WTC11 (cell line): ENCODE results near the gene DCLRE1C. TPM values are rescaled to one million over a fixed set of nuclear protein-coding genes. Genes with fewer than 3 reads are reported as not detected.

ENCODE experiments used
- ATAC-seq: fragments of 200-7000 bp; cut with Tn5 transposase; 2 replicates; pipeline ENCODE4 v1.10.0; 2021; ENCODE audit warnings: mild to moderate bottlenecking, moderate library complexity
- CTCF ChIA-PET: fragments of 300-600 bp; sonication (Branson Sonifier 250); formaldehyde crosslinking; loops from one replicate; lab custom pipeline; 2021; ENCODE audit warnings: antibody characterized with exemption; lab: Charles Lee
- POLR2A ChIA-PET: fragments of 350-600 bp; sonication (Branson Sonifier 250); formaldehyde crosslinking; loops from one replicate; lab custom pipeline; 2021; ENCODE audit warnings: antibody characterized with exemption; lab: Charles Lee
- DNase-seq: peaks from one replicate; pipeline ENCODE4 v3.0.0; 2021; ENCODE audit warnings: low spot score
- H3K27ac Mint-ChIP-seq: 2 replicates; pipeline ENCODE4 v1.8.0; 2021; ENCODE audit warnings: mixed read lengths
- H3K27me3 Mint-ChIP-seq: 2 replicates; pipeline ENCODE4 v1.8.0; 2021; ENCODE audit warnings: low read depth, mild to moderate bottlenecking, moderate library complexity, mixed read lengths
- H3K36me3 Mint-ChIP-seq: 2 replicates; pipeline ENCODE4 v1.8.0; 2021; ENCODE audit warnings: mixed read lengths
- H3K4me1 Mint-ChIP-seq: 2 replicates; pipeline ENCODE4 v1.8.0; 2022; ENCODE audit warnings: mixed read lengths
- H3K4me3 Mint-ChIP-seq: 2 replicates; pipeline ENCODE4 v1.8.0; 2021; ENCODE audit warnings: mild to moderate bottlenecking, moderate library complexity, mixed read lengths
- H3K9me3 Mint-ChIP-seq: 2 replicates; pipeline ENCODE4 v1.8.0; 2021; ENCODE audit warnings: mixed read lengths
- AR ChIP-seq: fragments of 250-450 bp; sonication (Bioruptor Pico); IDR thresholded peaks from 2 replicates; pipeline ENCODE4 v1.9.0; 2021; ENCODE audit warnings: mild to moderate bottlenecking
- ATF2 ChIP-seq: sonication (generic); formaldehyde crosslinking; IDR thresholded peaks from 2 replicates; pipeline ENCODE4 v1.8.1; 2022; ENCODE audit warnings: low read depth, missing genetic modification reagents, borderline replicate concordance
- CBFB ChIP-seq: sonication (generic); formaldehyde crosslinking; IDR thresholded peaks from 2 replicates; pipeline ENCODE4 v1.8.1; 2022; ENCODE audit warnings: mild to moderate bottlenecking, low read depth, missing genetic modification reagents
- CREM ChIP-seq: sonication (generic); formaldehyde crosslinking; IDR thresholded peaks from 2 replicates; pipeline ENCODE4 v1.8.1; 2022; ENCODE audit warnings: mild to moderate bottlenecking, missing genetic modification reagents, moderate library complexity
- E2F5 ChIP-seq: sonication (generic); formaldehyde crosslinking; IDR thresholded peaks from 2 replicates; pipeline ENCODE4 v1.8.1; 2022; ENCODE audit warnings: mild to moderate bottlenecking, moderate library complexity, missing genetic modification reagents
- FOXJ3 ChIP-seq: sonication (generic); formaldehyde crosslinking; IDR thresholded peaks from 2 replicates; pipeline ENCODE4 v1.9.0; 2021; ENCODE audit warnings: missing genetic modification reagents, mild to moderate bottlenecking, borderline replicate concordance
- GABPB1 ChIP-seq: sonication (generic); formaldehyde crosslinking; IDR thresholded peaks from 2 replicates; pipeline ENCODE4 v1.8.1; 2023; ENCODE audit warnings: mild to moderate bottlenecking, missing genetic modification reagents
- IRF2 ChIP-seq: sonication (generic); formaldehyde crosslinking; IDR thresholded peaks from 2 replicates; pipeline ENCODE4 v1.8.0; 2022; ENCODE audit warnings: low read depth, missing genetic modification reagents, borderline replicate concordance
- JUN ChIP-seq: sonication (generic); formaldehyde crosslinking; IDR thresholded peaks from 2 replicates; pipeline ENCODE4 v1.8.0; 2023; ENCODE audit warnings: mild to moderate bottlenecking, missing genetic modification reagents
- MXD4 ChIP-seq: fragments of 250-450 bp; sonication (Bioruptor Pico); IDR thresholded peaks from 2 replicates; pipeline ENCODE4 v1.8.0; 2021; ENCODE audit warnings: mild to moderate bottlenecking, moderate library complexity, borderline replicate concordance
- NFE2L1 ChIP-seq: sonication (generic); formaldehyde crosslinking; IDR thresholded peaks from 2 replicates; pipeline ENCODE4 v1.8.1; 2023; ENCODE audit warnings: missing genetic modification reagents
- PRRX2 ChIP-seq: fragments of 250-450 bp; sonication (Bioruptor Pico); IDR thresholded peaks from 2 replicates; pipeline ENCODE4 v1.8.0; 2021; ENCODE audit warnings: mild to moderate bottlenecking
- TEAD4 ChIP-seq: sonication (generic); formaldehyde crosslinking; IDR thresholded peaks from 2 replicates; pipeline ENCODE4 v1.8.0; 2022; ENCODE audit warnings: mild to moderate bottlenecking, missing genetic modification reagents
- TP53 ChIP-seq: sonication (generic); formaldehyde crosslinking; IDR thresholded peaks from 2 replicates; pipeline ENCODE4 v1.8.1; 2023; ENCODE audit warnings: mild to moderate bottlenecking, missing genetic modification reagents
- ZNF232 ChIP-seq: sonication (generic); formaldehyde crosslinking; IDR thresholded peaks from 2 replicates; pipeline ENCODE4 v1.8.0; 2022; ENCODE audit warnings: mild to moderate bottlenecking, missing genetic modification reagents
- ZNF263 ChIP-seq: sonication (generic); formaldehyde crosslinking; IDR thresholded peaks from 2 replicates; pipeline ENCODE4 v1.8.1; 2022; ENCODE audit warnings: low read depth, mild to moderate bottlenecking, moderate library complexity, missing genetic modification reagents
- ZNF396 ChIP-seq: fragments of 250-450 bp; sonication (Bioruptor Pico); IDR thresholded peaks from 2 replicates; pipeline ENCODE4 v1.8.0; 2021; ENCODE audit warnings: mild to moderate bottlenecking, moderate library complexity, borderline replicate concordance
- ZNF671 ChIP-seq: fragments of 250-450 bp; sonication (Bioruptor Pico); IDR thresholded peaks from 2 replicates; pipeline ENCODE4 v1.8.0; 2021; ENCODE audit warnings: mild to moderate bottlenecking
- total RNA-seq: library from RNA; stranded (reverse); gene quantifications from 3 replicates; pipeline ENCODE4 v1.2.3, GENCODE V29; 2021
- TF ChIP-seq, protein P1 (sequence below): fragments of 250-450 bp; sonication (Bioruptor Pico); IDR thresholded peaks from 2 replicates; pipeline ENCODE4 v1.9.0; 2021; ENCODE audit warnings: moderate library complexity, mild to moderate bottlenecking, inconsistent platforms, borderline replicate concordance
- TF ChIP-seq, protein P2 (sequence below): sonication (generic); formaldehyde crosslinking; IDR thresholded peaks from 2 replicates; pipeline ENCODE4 v1.8.1; 2023; ENCODE audit warnings: mild to moderate bottlenecking, missing genetic modification reagents
- TF ChIP-seq, protein P3 (sequence below): sonication (generic); formaldehyde crosslinking; IDR thresholded peaks from 2 replicates; pipeline ENCODE4 v1.8.1; 2022; ENCODE audit warnings: missing genetic modification reagents, borderline replicate concordance

DCLRE1C gene
- total RNA-seq, 1 experiment from 2014 or later, result 4.3 TPM

DNA sequence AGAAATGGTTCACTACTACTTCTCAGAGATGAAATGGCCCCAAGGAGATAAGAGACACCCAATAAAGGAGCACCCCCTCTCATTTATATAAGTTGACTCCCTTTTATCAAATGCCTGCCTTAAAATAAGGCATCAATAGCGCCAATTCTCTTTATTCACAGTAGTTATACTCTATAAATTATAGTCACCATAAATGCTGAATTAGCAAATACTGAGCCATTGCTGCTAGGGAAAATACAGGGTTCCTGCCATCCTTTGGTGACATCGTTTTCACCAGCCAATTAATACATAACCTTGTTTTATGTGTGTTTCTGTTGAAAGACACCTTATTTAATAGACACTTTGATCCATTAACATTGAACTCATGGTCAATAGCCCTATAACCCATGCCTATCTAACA is 28.6 kb downstream of the DCLRE1C start:
- DNase-seq (no peak), ATAC-seq (no peak)
- TF ChIP-seq, protein P1, sequence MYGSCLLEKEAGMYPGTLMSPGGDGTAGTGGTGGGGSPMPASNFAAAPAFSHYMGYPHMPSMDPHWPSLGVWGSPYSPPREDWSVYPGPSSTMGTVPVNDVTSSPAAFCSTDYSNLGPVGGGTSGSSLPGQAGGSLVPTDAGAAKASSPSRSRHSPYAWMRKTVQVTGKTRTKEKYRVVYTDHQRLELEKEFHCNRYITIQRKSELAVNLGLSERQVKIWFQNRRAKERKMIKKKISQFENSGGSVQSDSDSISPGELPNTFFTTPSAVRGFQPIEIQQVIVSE (CRISPR knock-in tag), result no peak
- TF ChIP-seq ATF2 (CRISPR knock-in tag) (no peak), ZNF396 (CRISPR knock-in tag) (no peak)
- peaks cover 31% of the 10 kb centered on the region for H3K36me3 Mint-ChIP-seq
- H3K4me3 Mint-ChIP-seq, result no peak overlapping the region
- H3K4me1 Mint-ChIP-seq, result no peaks in the 10 kb centered on the region
- no peak overlapping the region for H3K27ac Mint-ChIP-seq
- CTCF ChIA-PET, result no interaction called here
- H3K9me3 Mint-ChIP-seq, result no peaks in the 10 kb centered on the region
- POLR2A ChIA-PET, result no interaction called here
- H3K27me3 Mint-ChIP-seq, result no peaks in the 10 kb centered on the region

DNA sequence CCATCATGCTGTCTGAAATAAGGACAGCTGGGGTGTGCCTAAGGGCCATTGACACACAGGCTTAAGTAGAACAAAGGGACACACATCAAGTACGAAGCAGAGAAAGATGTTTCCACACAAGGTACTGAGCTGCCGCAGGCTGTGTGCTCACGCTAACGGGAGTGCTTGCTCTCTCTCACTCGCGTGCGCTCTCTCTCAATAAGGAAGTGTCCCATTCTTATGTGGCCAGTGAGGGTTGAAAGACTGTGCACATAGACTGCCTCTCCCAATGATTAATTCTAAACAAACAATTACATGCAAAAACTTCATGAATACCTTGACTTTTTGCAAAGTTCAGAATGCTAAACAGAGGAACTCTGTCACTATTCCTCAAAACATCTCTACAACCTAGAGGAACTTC is 29.9 kb downstream of the DCLRE1C start:
- Mint-ChIP-seq H3K4me1 (no peaks in the 10 kb centered on the region), H3K4me3 (no peak overlapping the region), H3K36me3 (peaks cover 40% of the 10 kb centered on the region), H3K27me3 (no peaks in the 10 kb centered on the region), H3K9me3 (no peaks in the 10 kb centered on the region), H3K27ac (no peak overlapping the region)
- ATAC-seq (no peak), DNase-seq (no peak)
- ChIA-PET CTCF (no interaction called here), POLR2A (no interaction called here)
- TF ChIP-seq, protein P2, sequence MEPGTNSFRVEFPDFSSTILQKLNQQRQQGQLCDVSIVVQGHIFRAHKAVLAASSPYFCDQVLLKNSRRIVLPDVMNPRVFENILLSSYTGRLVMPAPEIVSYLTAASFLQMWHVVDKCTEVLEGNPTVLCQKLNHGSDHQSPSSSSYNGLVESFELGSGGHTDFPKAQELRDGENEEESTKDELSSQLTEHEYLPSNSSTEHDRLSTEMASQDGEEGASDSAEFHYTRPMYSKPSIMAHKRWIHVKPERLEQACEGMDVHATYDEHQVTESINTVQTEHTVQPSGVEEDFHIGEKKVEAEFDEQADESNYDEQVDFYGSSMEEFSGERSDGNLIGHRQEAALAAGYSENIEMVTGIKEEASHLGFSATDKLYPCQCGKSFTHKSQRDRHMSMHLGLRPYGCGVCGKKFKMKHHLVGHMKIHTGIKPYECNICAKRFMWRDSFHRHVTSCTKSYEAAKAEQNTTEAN (CRISPR knock-in tag), result no peak
- TF ChIP-seq AR (no peak), CBFB (no peak), IRF2 (CRISPR knock-in tag) (no peak), GABPB1 (CRISPR knock-in tag) (no peak), ZNF232 (no peak), JUN (CRISPR knock-in tag) (no peak), ZNF671 (no peak), ZNF263 (CRISPR knock-in tag) (no peak), E2F5 (CRISPR knock-in tag) (no peak), PRRX2 (CRISPR knock-in tag) (no peak), CREM (CRISPR knock-in tag) (no peak), MXD4 (CRISPR knock-in tag) (no peak), TEAD4 (CRISPR knock-in tag) (no peak), NFE2L1 (CRISPR knock-in tag) (no peak), FOXJ3 (CRISPR knock-in tag) (no peak), TP53 (CRISPR knock-in tag) (no peak)
- TF ChIP-seq, protein P3, sequence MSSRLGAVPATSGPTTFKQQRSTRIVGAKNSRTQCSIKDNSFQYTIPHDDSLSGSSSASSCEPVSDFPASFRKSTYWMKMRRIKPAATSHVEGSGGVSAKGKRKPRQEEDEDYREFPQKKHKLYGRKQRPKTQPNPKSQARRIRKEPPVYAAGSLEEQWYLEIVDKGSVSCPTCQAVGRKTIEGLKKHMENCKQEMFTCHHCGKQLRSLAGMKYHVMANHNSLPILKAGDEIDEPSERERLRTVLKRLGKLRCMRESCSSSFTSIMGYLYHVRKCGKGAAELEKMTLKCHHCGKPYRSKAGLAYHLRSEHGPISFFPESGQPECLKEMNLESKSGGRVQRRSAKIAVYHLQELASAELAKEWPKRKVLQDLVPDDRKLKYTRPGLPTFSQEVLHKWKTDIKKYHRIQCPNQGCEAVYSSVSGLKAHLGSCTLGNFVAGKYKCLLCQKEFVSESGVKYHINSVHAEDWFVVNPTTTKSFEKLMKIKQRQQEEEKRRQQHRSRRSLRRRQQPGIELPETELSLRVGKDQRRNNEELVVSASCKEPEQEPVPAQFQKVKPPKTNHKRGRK, result no peak
